Measurements from ENCODE around the gene SNX25. TPM values are rescaled to one million over a fixed set of nuclear protein-coding genes. Genes with fewer than 3 reads are reported as not detected.

The SNX25 gene
- total RNA-seq, 1 donor from 2014 or later, result 74.7 TPM

DNA sequence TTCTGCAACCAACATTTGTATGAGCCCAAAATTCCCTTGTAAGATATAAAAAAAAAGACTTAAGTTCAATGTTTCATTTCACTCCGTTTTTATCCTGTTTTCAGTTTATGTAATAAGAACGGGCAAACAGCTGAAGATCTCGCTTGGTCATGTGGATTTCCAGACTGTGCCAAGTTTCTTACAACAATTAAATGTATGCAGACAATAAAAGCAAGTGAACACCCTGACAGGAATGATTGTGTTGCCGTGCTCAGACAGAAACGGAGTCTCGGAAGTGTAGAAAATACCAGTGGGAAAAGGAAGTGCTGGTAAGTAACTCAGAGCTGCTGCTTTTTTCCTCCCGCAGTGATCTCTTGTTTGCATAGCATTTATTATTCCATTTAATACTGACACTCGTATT, 190.1 kb downstream of the SNX25 start:
- H3K36me3 ChIP-seq, result peaks cover 52% of the 10 kb centered on the region
- ATAC-seq, result no peak

DNA sequence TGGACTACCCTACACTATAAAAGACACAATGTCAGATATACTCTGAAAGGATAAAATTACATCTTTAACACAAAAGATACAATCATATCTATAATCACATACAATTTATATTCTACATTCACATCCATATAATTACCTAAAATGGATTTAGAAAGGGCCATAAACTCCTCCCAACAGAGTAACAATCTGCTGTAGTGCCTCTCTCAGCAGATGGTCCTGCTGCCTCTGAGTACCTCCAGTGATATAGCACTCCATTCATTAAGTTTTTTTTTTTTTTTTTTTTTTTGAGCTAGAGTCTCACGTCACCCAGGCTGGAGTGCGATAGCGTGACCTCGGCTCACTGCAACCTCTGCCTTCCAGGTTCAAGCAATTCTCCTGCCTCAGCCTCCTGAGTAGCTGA, 194.6 kb downstream of the SNX25 start:
- ATAC-seq (no peak), DNase-seq (no peak)
- peaks cover 5% of the 10 kb centered on the region for H3K4me1 ChIP-seq
- no peak overlapping the region for H3K27ac ChIP-seq
- H3K4me3 ChIP-seq, result no peak overlapping the region
- TF ChIP-seq, protein P1, sequence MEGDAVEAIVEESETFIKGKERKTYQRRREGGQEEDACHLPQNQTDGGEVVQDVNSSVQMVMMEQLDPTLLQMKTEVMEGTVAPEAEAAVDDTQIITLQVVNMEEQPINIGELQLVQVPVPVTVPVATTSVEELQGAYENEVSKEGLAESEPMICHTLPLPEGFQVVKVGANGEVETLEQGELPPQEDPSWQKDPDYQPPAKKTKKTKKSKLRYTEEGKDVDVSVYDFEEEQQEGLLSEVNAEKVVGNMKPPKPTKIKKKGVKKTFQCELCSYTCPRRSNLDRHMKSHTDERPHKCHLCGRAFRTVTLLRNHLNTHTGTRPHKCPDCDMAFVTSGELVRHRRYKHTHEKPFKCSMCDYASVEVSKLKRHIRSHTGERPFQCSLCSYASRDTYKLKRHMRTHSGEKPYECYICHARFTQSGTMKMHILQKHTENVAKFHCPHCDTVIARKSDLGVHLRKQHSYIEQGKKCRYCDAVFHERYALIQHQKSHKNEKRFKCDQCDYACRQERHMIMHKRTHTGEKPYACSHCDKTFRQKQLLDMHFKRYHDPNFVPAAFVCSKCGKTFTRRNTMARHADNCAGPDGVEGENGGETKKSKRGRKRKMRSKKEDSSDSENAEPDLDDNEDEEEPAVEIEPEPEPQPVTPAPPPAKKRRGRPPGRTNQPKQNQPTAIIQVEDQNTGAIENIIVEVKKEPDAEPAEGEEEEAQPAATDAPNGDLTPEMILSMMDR (IDR thresholded peaks at IDR 0.05), result no peak
- peaks cover 90% of the 10 kb centered on the region for H3K36me3 ChIP-seq
- no peaks in the 10 kb centered on the region for H3K9me3 ChIP-seq
- H3K27me3 ChIP-seq (ENCODE audit: low read depth), result no peaks in the 10 kb centered on the region
- intact Hi-C loops (cut with DNase I), result no loop called here

More for the DNA sequence above, 190.1 kb downstream of the SNX25 start:
- peak overlapping the region; percentile 9 for H3K4me3 ChIP-seq
- H3K27me3 ChIP-seq (ENCODE audit: low read depth), result no peaks in the 10 kb centered on the region
- H3K4me1 ChIP-seq, result peaks cover 25% of the 10 kb centered on the region
- H3K9me3 ChIP-seq, result no peaks in the 10 kb centered on the region
- DNase-seq, result no peak
- TF ChIP-seq, protein P1 (IDR thresholded peaks at IDR 0.05), result no peak
- intact Hi-C loops (cut with DNase I), result no loop called here
- no peak overlapping the region for H3K27ac ChIP-seq

DNA sequence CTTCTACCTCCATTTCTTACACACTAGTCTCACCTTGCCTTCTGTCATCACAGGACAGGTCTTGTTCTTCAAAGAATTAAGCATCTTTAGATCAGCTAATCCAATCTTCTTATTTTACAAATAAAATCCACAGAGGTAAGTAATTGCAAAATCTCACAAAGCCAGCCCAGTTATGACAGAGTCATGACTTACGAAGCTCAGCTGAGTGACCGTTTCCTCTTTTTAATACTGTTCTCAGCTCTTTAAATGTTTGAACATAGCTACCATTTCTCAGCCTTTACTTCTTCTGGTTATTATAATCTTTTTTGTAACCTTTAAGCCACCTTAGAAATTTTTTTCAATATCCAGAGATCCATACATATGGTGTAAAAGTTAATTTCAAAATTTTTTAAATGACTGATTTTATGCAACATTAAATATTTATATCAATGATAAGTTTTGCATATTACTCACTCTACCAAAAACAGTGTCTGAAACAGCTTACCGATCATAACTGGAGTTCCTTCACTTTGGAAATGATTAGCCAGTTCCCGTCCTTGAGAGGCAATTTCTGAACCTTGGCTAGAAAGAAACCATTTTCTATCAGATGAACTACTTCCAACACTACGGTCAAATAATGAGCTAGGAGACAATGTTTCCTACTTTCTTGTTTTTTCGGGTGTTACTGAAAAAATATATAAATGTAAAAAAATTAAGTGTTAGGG, 196.1 kb downstream of the SNX25 start:
- ATAC-seq, result no peak
- H3K9me3 ChIP-seq, result no peaks in the 10 kb centered on the region
- H3K27me3 ChIP-seq (ENCODE audit: low read depth), result no peaks in the 10 kb centered on the region
- H3K27ac ChIP-seq, result no peak overlapping the region
- intact Hi-C loops (cut with DNase I), result no loop called here
- DNase-seq, result no peak
- H3K4me1 ChIP-seq, result no peaks in the 10 kb centered on the region
- TF ChIP-seq, protein P1 (IDR thresholded peaks at IDR 0.05), result no peak
- H3K36me3 ChIP-seq, result peaks cover 85% of the 10 kb centered on the region
- H3K4me3 ChIP-seq, result no peak overlapping the region

DNA sequence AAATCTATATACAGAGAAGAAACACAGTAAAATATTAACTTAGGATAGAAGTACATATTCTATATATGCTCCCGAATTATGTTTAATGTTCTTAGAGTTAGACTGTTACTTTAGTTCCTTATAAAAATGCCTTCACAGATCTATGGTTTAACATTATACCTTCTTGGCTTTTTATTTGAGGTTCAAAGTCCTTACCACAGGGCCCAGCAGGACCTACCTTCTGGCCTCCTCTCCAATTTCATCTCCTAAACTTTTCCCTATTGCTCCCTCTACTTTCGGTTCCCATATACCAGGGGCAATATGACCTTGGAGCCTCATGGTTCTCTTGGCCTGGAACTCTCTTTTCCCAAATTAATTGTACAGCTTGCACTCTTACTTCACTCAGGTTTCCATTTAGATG, 199.0 kb downstream of the SNX25 start:
- intact Hi-C loops (cut with DNase I), result no loop called here
- H3K9me3 ChIP-seq, result no peaks in the 10 kb centered on the region
- no peaks in the 10 kb centered on the region for H3K4me1 ChIP-seq
- TF ChIP-seq, protein P1 (IDR thresholded peaks at IDR 0.05), result no peak
- no peak overlapping the region for H3K27ac ChIP-seq
- DNase-seq (no peak), ATAC-seq (no peak)
- no peak overlapping the region for H3K4me3 ChIP-seq
- H3K27me3 ChIP-seq (ENCODE audit: low read depth), result no peaks in the 10 kb centered on the region
- H3K36me3 ChIP-seq, result peaks cover 69% of the 10 kb centered on the region

DNA sequence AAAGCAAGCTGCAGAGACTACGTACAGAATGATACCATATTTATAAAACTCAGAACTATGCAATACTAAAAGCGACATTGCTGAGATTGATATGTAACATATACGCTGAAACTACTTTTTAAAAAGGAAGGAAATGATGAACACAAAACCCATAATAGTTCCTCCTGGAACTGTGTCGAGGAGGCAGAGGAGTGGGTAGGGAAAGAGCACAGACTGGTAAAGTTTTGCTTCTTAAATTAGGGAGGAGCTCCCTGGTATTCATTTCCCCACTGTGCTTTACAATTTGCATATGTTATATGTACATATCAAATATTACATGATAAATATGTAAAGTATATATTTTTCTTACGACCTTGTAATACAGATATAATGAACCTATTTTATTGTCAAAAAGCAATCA, 202.5 kb downstream of the SNX25 start:
- no peak for ATAC-seq
- no peaks in the 10 kb centered on the region for H3K4me1 ChIP-seq
- TF ChIP-seq, protein P1 (IDR thresholded peaks at IDR 0.05), result no peak
- H3K27me3 ChIP-seq (ENCODE audit: low read depth), result no peaks in the 10 kb centered on the region
- no peak overlapping the region for H3K27ac ChIP-seq
- H3K36me3 ChIP-seq, result peaks cover 73% of the 10 kb centered on the region
- no peaks in the 10 kb centered on the region for H3K9me3 ChIP-seq
- H3K4me3 ChIP-seq, result no peak overlapping the region
- intact Hi-C loops (cut with DNase I), result no loop called here
- DNase-seq, result no peak

Data from lower lobe of right lung (tissue), 2 donors.